Hepatocyte (in vitro differentiated cells): ENCODE measurements around the gene AIRE. TPM values are rescaled to one million over a fixed set of nuclear protein-coding genes. Genes with fewer than 3 reads are reported as not detected.

Experiments used
- DNase-seq: peaks from one replicate; pipeline ENCODE4 v3.0.0-alpha.2; 2016; ENCODE audit warnings: low spot score
- H2AFZ ChIP-seq: fragments of 200-600 bp; sonication (generic); 2 replicates; pipeline ENCODE4 v1.6.0; 2016; ENCODE audit warnings: antibody characterized with exemption, mild to moderate bottlenecking
- H3K27ac ChIP-seq: fragments of 200-600 bp; sonication (generic); 2 replicates; pipeline ENCODE4 v1.5.1; 2016; ENCODE audit warnings: mild to moderate bottlenecking
- H3K27me3 ChIP-seq: fragments of 200-600 bp; sonication (generic); 2 replicates; pipeline ENCODE4 v1.6.1; 2016
- H3K36me3 ChIP-seq: fragments of 200-600 bp; sonication (generic); replicated peaks from 2 replicates; pipeline ENCODE4 v1.5.1; 2016; ENCODE audit warnings: low read depth; ENCODE audit not compliant: insufficient read depth
- H3K4me1 ChIP-seq: fragments of 200-600 bp; sonication (generic); 2 replicates; pipeline ENCODE4 v1.5.1; 2016; ENCODE audit warnings: mild to moderate bottlenecking, moderate library complexity; ENCODE audit not compliant: insufficient read depth
- H3K4me2 ChIP-seq: fragments of 200-600 bp; sonication (generic); 2 replicates; pipeline ENCODE4 v1.6.0; 2016
- H3K4me3 ChIP-seq: fragments of 200-600 bp; sonication (generic); 2 replicates; pipeline ENCODE4 v1.5.1; 2016; ENCODE audit warnings: mild to moderate bottlenecking
- H3K79me2 ChIP-seq: fragments of 200-600 bp; sonication (generic); 2 replicates; pipeline ENCODE4 v1.6.0; 2017; ENCODE audit warnings: mild to moderate bottlenecking
- H3K9me2 ChIP-seq: fragments of 200-600 bp; sonication (generic); replicated peaks from 2 replicates; pipeline ENCODE4 v1.6.0; 2017; ENCODE audit warnings: mild to moderate bottlenecking; ENCODE audit not compliant: insufficient read depth
- H3K9me3 ChIP-seq: fragments of 200-600 bp; sonication (generic); 2 replicates; pipeline ENCODE4 v1.5.1; 2016; ENCODE audit warnings: low read depth, mild to moderate bottlenecking
- H4K20me1 ChIP-seq: fragments of 200-600 bp; sonication (generic); 2 replicates; pipeline ENCODE4 v1.6.0; 2016; ENCODE audit warnings: mild to moderate bottlenecking; ENCODE audit not compliant: insufficient read depth, poor library complexity, severe bottlenecking
- EZH2 ChIP-seq: fragments of 200-600 bp; sonication (generic); IDR thresholded peaks from 2 replicates; pipeline ENCODE4 v1.6.1; 2016; ENCODE audit warnings: antibody characterized with exemption, mild to moderate bottlenecking, borderline replicate concordance
- EZH2phosphoT487 ChIP-seq: fragments of 200-600 bp; sonication (generic); IDR thresholded peaks from one replicate; pipeline ENCODE4 v1.6.1; 2018; ENCODE audit warnings: antibody characterized with exemption, mild to moderate bottlenecking, low read depth, moderate library complexity; ENCODE audit not compliant: unreplicated experiment, severe bottlenecking
- WGBS: methylation state at CpG from one replicate; pipeline ENCODE4 v1.1.6; 2016; ENCODE audit warnings: low lambda C conversion rate; ENCODE audit errors: missing lambda C conversion rate; 5-methylcytosine and 5-hydroxymethylcytosine counted together
- polyA plus RNA-seq: library from polyadenylated mRNA; unstranded; fragments of >200 nt; fragmentation: Nextera tagmentation; extraction: Ambion mirVana; gene quantifications from 2 replicates; pipeline ENCODE4 v1.2.1, GENCODE V29; 2016
- total RNA-seq: library from RNA; depleted of rRNA; stranded (reverse); fragments of >200 nt; gene quantifications from 2 replicates; pipeline ENCODE4 v1.2.3, GENCODE V29; 2014
- TF ChIP-seq, protein P1 (sequence below): fragments of 200-600 bp; sonication (generic); IDR thresholded peaks from 2 replicates; pipeline ENCODE4 v1.5.1; 2016; ENCODE audit warnings: antibody characterized with exemption, mild to moderate bottlenecking; ENCODE audit not compliant: poor library complexity

AIRE gene
- total and polyA plus RNA-seq, 2 experiments from 2014 or later: 0.42 to 1.00 TPM

DNA sequence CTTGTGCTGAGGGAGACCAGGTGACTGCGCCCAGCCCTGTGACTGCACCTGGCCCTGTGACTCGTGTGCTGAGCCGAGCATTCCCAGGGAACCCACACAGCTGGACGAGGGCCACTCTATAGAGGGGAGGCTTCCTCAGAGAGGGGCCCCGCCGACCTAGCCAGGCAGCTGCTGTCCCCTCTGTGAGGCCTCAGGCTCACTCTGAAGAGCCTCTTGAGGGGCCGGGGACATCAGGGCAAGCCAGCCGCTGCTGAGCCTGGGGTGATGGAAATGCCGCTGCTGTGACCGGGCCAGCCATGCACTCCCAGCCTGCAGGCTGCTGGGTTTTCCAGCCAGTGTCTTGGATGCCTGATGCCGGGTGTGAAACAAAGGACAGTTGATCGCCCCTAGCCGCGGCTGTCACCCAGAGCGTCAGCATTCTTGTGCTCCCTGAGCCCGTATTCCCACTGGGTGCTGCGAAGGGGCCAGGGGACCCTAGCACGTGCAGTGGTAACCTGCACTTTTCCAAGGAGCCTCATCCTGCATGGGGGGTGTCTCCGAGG is 31.6 kb downstream of the AIRE start:
- Histone ChIP-seq H3K27ac (no peak overlapping the region), H2AFZ (no peak overlapping the region), H3K27me3 (no peaks in the 10 kb centered on the region), H3K4me1 (no peaks in the 10 kb centered on the region), H3K9me2 (no peaks in the 10 kb centered on the region), H3K4me3 (no peak overlapping the region), H4K20me1 (no peaks in the 10 kb centered on the region), H3K4me2 (no peak overlapping the region), H3K9me3 (no peaks in the 10 kb centered on the region), H3K79me2 (no peaks in the 10 kb centered on the region), H3K36me3 (no peaks in the 10 kb centered on the region)
- 97% methylated on average over 19 of the region's 19 CpGs for WGBS
- no peak for DNase-seq
- TF ChIP-seq EZH2phosphoT487 (no peak), EZH2 (no peak)
- TF ChIP-seq, protein P1, sequence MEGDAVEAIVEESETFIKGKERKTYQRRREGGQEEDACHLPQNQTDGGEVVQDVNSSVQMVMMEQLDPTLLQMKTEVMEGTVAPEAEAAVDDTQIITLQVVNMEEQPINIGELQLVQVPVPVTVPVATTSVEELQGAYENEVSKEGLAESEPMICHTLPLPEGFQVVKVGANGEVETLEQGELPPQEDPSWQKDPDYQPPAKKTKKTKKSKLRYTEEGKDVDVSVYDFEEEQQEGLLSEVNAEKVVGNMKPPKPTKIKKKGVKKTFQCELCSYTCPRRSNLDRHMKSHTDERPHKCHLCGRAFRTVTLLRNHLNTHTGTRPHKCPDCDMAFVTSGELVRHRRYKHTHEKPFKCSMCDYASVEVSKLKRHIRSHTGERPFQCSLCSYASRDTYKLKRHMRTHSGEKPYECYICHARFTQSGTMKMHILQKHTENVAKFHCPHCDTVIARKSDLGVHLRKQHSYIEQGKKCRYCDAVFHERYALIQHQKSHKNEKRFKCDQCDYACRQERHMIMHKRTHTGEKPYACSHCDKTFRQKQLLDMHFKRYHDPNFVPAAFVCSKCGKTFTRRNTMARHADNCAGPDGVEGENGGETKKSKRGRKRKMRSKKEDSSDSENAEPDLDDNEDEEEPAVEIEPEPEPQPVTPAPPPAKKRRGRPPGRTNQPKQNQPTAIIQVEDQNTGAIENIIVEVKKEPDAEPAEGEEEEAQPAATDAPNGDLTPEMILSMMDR: no peak

DNA sequence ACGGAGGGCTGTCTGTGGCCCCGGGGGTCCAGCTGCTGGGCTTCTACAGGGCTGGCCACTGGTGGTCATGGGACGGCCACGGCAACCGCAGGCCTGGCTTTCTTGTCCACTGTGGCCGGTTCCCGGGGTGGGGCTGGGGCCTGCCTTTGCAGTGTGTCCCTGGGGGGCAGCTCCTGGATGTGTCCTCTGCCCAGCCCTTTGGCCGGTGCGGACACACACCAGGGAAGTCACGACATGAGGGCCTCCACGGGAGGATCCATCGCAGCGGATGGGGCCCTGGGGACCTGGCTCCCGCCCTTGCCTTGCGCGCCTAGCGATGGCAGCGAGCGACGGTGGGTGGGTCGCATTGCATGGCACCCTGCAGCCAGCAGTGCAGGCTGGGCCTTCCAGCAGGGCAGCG is 32.2 kb downstream of the AIRE start:
- Histone ChIP-seq H3K4me1 (no peaks in the 10 kb centered on the region), H3K9me3 (no peaks in the 10 kb centered on the region), H3K79me2 (no peaks in the 10 kb centered on the region), H4K20me1 (no peaks in the 10 kb centered on the region), H2AFZ (no peak overlapping the region), H3K4me3 (no peak overlapping the region), H3K9me2 (no peaks in the 10 kb centered on the region), H3K27me3 (no peaks in the 10 kb centered on the region), H3K36me3 (no peaks in the 10 kb centered on the region), H3K27ac (no peak overlapping the region), H3K4me2 (no peak overlapping the region)
- TF ChIP-seq, protein P1: no peak
- TF ChIP-seq EZH2phosphoT487: no peak
- WGBS: over 99% methylated on average over 18 of the region's 22 CpGs
- no peak for DNase-seq

DNA sequence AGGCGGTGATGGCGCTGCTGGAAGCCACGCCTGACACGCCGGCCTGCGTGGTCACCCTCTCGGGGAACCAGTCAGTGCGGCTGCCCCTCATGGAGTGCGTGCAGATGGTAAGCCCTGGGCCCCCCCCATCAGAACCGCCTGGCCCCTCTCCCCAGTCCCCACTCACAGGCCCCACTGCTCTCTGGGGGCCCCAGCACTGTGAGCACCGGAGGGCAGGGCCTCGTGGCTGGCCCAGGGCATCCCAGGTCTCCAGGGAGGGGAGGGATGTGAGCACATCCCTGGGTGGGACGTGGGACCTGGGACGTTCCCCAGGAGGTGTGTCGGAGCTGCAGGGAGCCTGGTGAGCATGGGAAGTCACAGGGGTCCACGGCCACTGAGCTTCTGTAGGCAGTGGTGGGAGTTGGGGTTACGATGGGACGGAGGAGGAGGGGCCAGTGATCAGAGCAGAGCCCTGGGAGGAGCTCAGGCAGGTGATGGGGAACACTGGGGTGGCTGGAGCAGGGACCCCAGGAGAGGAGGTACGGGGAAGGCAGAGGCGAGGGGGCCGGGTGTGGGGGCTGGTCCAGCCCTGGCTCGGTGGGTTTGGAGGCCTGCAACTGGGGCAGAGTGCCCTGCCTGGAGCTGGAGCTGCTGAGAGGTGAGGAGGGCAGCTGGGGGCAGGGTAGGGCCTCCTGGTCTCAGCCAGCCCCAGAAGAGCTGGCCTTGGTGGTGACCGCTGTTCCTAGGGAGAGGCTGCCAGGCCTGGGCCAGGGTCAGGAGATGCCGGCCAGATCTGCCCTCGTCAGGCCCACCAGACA is 33.0 kb downstream of the AIRE start:
- Histone ChIP-seq H3K4me2 (no peak overlapping the region), H3K27ac (no peak overlapping the region), H3K9me2 (no peaks in the 10 kb centered on the region), H3K27me3 (no peaks in the 10 kb centered on the region), H3K79me2 (no peaks in the 10 kb centered on the region), H4K20me1 (no peaks in the 10 kb centered on the region), H3K4me1 (no peaks in the 10 kb centered on the region), H3K9me3 (no peaks in the 10 kb centered on the region), H2AFZ (no peak overlapping the region), H3K36me3 (no peaks in the 10 kb centered on the region), H3K4me3 (no peak overlapping the region)
- TF ChIP-seq EZH2phosphoT487: no peak
- no peak for TF ChIP-seq EZH2
- TF ChIP-seq, protein P1: no peak
- DNase-seq: no peak
- 94% methylated on average over 13 of the region's 25 CpGs for WGBS
